GM19238 (cell line): ENCODE data around the gene PHF21A.
"Not testable (repeated sequence)": the region's sequence is repeated elsewhere in the genome, so short reads cannot be mapped to it uniquely, and the experiment has no call there.

Experiments used
- DNase-seq: peaks from one replicate; pipeline ENCODE4 v3.0.0; 2011; ENCODE audit warnings: low spot score; ENCODE audit not compliant: insufficient read length

PHF21A gene

GRCh38 chr11:45905576-45905975, 215.7 kb downstream of the PHF21A start:
- DNase-seq, result not testable (repeated sequence)

DNA sequence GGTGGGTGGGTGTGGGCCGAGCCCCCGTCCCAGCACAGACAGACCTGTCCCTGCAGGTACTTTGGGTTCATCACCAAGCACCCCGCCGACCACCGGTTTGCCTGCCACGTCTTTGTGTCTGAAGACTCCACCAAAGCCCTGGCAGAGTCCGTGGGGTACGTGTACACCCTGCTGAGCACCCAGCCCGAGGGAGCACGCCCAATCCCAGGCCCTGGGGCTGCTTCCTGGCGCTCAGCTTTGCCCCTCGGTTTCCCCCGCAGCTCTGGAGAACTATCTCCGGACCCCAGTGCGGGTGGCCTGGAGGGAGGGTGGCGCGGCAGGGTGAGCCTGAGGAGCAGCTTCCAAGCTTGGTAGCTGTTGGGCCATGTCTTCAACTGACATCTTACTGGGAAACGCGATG, 216.2 kb downstream of the PHF21A start:
- no peak for DNase-seq

DNA sequence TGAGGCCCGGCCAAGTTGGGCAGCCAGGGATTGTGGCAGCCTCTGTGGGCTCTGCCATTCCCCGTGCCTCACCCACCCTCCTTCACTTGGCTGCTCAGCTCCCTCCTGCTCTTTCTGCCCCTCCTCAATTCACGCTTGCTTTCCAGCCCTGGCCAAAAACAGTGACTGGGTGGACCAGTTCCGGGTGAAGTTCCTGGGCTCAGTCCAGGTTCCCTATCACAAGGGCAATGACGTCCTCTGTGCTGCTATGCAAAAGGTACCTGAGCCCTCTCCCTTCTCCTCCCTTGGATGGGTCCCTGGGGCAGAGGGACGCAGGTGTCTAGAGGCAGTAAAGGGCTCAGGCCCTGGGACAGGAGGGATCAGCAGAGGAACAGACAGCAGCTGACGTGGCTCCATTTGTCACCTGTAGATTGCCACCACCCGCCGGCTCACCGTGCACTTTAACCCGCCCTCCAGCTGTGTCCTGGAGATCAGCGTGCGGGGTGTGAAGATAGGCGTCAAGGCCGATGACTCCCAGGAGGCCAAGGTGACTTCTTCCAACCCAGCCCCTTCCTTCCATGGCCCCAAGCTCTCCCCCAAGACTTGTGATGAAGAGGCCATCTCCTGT, 216.8 kb downstream of the PHF21A start:
- DNase-seq, result no peak

DNA sequence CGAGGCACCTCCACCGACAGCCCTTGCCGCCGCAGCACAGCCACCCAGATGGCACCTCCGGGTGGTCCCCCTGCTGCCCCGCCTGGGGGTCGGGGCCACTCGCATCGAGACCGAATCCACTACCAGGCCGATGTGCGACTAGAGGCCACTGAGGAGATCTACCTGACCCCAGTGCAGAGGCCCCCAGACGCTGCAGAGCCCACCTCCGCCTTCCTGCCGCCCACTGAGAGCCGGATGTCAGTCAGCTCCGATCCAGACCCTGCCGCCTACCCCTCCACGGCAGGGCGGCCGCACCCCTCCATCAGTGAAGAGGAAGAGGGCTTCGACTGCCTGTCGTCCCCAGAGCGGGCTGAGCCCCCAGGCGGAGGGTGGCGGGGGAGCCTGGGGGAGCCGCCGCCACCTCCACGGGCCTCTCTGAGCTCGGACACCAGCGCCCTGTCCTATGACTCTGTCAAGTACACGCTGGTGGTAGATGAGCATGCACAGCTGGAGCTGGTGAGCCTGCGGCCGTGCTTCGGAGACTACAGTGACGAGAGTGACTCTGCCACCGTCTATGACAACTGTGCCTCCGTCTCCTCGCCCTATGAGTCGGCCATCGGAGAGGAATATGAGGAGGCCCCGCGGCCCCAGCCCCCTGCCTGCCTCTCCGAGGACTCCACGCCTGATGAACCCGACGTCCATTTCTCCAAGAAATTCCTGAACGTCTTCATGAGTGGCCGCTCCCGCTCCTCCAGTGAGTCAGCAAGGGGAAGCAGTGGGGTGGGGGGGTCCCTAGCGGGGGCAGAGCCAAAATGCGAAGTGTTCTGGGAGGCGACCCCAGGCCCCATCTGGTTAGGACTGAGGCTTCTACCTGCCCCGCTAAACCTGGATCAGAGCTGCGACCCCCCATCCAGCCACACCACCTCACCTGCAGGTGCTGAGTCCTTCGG, 218.5 kb downstream of the PHF21A start:
- DNase-seq, result no peak

DNA sequence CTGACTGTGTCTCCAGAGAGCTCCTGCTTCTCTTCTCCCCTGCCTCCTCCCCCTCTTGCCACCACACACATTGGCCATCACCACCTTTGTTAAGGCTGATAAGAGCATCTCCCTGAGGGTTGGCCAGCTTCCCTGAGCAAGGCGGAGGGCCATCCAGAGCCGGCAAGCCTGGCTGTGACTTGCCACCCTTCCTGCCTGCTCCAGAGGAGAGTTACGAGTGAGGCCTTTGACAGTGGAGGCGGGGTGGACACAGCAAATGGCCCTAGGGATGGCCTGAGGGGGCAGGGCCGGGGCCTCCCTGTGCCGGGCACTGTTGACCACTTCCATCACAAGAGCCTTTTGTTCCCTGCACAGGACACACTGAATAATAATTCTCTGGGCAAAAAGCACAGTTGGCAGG, 219.6 kb downstream of the PHF21A start:
- no peak for DNase-seq

DNA sequence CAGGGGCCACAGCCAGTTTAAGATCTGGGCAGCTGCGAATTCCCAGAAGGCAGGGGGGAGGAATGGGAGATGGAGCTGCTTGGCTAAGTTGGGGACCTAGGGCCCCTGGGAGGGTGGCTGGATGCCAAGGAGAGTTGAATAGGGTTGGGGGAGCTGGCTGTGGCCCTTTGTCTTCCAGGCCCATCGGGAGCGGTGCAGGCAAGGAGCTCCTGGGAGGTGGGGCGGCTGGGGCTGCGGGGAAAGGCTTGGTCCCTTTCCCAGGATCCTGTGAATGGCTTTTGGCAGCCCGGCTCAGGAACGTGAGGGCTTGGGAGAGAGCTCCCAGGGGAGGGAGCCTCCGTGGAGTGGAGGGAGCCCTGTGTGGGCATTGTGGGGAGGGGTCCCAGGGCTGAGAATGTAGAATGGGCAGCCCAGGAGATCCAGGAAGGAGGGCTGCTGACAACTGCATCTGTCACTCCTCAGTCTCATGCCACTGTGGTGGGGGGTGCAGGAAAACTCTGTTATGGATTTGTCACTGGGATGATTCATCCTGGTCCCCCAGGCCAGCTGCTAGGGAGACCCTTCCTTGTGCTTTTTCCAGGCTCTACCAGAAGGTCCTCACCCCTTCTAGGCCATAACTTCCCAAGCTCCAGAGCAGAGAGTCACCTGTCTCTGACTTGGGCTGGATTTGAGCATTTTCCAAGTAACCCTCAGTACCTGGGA, 220.2 kb downstream of the PHF21A start:
- DNase-seq, result no peak

DNA sequence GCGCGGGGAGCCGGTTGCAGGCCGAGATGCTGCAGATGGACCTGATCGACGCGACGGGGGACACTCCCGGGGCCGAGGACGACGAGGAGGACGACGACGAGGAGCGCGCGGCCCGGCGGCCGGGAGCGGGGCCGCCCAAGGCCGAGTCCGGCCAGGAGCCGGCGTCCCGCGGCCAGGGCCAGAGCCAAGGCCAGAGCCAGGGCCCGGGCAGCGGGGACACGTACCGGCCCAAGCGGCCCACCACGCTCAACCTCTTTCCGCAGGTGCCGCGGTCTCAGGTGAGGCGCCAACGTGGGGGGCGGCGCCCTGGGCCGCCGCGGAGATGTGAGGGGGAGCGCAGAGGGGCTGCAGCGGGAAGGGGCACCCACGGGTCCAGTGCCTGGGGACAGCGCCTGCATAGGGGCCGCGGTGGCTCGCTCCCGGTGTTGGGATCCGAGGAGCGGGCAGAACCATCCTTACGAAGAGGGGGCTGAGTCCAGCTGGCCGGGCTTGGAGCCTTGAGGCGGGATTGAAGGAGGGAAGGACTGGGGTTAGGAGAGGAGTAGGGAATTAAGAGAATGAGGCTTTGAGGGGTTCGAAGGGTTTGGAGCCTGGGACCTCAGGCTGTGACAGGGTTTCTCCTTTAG, 221.0 kb downstream of the PHF21A start:
- not testable (repeated sequence) for DNase-seq

DNA sequence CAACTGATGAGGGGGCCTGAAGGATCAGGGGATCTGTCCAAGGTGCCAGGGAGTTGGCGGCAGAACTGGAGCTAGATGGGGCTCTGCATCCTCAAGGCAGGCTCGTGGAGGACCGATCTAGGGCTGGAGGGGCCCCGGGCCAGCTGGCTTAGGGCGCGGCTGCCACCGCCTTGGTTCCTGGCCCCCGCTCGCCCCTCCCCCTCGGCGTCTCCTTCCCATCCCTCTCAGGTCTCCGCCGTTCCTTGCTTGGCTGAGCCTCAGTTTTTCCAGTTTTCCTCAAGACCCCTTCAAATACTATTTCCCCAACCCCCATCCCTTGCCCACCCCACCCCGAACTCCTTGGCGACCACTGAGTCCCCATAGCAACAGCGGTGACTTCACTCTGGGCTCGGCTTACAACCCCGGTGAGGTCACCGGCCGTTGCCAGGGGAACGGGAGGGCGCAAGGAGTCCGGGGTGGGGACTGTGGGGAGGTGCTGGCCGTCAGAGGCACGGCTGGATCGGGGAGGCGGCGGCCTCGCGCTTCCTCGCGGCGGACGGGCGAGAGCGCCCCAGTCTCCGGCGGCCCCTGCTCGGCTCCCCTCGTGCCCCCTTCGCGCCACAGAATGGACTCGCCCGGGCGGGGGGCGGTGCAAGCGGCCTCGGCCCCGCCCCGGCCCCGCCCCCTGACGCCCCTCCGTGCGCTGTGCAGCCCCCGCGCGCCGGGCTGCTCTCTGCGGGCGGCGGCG, 221.6 kb downstream of the PHF21A start:
- DNase-seq, result peak; percentile 74

DNA sequence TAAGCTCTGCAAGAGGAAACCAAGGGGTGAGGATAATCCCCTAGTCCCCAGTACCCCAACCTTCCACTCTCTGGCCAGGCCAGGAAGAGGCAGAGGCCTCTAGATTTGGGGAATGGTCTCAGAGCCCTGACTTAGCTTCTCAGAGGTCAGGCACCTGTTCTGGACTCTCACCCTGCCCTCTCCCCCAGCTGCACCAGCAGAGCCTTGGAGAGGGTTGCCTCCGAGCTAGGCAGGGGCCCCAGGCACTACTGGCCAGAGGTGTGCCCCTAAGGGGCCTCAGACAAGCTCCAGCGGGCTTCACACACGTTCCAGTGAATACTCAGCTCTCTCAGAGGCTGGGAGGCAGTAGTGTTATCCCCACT, 222.2 kb downstream of the PHF21A start:
- no peak for DNase-seq

DNA sequence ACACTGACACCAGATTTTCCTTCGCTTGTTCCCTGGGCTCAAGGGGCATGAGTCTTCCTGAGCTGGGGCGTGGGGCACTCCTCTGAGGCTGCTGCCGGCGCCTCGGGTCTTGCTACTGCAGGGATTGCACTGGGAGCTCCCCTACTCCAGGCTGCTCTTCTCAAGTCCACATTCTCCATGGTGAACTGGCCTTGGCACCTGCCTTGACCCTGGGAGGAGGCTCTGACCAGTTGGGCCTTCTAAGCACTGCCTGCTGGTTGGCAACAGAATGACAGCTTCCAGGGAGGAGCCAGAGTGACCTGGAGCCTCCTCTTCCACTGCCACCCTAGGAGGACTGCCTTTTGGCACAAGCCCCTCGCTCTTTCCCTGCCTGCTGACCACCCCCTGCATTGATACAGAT, 223.7 kb downstream of the PHF21A start:
- DNase-seq, result no peak

DNA sequence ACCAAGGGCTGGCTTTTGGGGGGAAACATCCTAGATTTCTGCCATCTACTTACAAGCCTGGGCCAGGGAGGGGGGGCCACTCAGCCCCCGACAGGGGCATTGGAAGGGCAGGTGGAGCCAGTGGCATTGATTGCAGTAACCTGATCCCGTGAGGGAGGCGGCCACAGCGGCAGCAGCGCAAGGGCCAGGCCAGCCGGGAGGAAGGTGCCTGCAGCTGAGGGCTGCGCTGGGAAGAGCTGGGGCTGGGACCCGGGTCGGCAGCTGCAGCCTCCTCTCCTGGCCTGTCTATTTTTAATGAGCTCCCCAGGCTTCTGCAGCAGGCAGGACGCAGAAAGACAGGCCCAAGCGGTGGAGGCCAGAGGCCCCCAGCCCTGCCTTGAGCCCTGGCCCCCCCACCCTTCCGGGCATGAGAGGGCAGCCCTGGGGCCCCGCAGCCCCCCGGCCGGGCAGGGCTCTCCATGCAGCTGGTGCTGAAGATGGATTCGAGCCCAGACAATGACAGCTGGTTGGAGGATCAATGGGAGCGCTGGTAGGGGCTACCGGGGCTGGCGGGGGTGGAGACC, 224.8 kb downstream of the PHF21A start:
- no peak for DNase-seq

GRCh38 chr11:45895553-45896259, 225.5 kb downstream of the PHF21A start:
- no peak for DNase-seq

GRCh38 chr11:45894555-45895247, 226.6 kb downstream of the PHF21A start:
- no peak for DNase-seq

GRCh38 chr11:45892856-45893255, 228.4 kb downstream of the PHF21A start:
- no peak for DNase-seq

DNA sequence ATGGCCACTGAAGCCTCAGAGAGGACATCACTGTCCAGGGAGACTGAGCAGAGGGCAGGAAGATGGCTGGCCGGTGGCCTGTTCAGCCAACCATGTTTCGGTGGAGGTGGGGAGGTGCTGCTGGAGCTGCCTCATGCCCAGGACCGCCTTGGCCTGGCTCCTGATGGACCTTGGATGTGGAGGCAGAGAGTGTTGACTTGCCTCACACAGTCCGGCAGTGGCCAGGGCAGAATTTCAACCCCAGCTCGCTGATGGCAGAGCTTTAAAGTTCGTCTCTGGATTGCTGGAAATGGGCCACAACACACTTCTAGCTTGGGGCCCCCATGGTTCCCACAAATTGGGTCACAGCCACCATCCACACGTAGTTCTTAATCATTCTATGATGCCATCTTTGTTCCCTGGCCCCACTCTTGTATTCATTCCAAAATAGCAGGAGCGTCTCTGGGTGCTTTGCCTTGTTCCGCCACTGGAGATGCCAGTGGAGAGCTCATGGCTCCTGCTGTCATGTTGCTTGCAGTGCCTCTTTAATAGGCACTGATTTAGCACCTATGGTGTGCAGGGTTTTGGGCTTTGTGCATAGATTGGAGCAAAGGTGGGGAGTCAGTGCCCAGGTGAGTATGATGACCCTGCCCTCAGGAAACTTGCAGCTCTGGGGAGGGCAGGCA, 230.2 kb downstream of the PHF21A start:
- DNase-seq, result no peak

- DNase-seq, result no peak
These were observed 231.3 kb downstream of the PHF21A start for GRCh38 chr11:45889966-45890365.

- DNase-seq, result no peak
These were observed 231.7 kb downstream of the PHF21A start for GRCh38 chr11:45889555-45889954.

- no peak for DNase-seq
These were observed 233.7 kb downstream of the PHF21A start for GRCh38 chr11:45887587-45887986.
